ENCODE measurements around the gene NREP. TPM values are rescaled to one million over a fixed set of nuclear protein-coding genes. Genes with fewer than 3 reads are reported as not detected.

NREP gene
- total RNA-seq, 2 donors from 2014 or later, result 10.1 to 16.8 TPM

DNA sequence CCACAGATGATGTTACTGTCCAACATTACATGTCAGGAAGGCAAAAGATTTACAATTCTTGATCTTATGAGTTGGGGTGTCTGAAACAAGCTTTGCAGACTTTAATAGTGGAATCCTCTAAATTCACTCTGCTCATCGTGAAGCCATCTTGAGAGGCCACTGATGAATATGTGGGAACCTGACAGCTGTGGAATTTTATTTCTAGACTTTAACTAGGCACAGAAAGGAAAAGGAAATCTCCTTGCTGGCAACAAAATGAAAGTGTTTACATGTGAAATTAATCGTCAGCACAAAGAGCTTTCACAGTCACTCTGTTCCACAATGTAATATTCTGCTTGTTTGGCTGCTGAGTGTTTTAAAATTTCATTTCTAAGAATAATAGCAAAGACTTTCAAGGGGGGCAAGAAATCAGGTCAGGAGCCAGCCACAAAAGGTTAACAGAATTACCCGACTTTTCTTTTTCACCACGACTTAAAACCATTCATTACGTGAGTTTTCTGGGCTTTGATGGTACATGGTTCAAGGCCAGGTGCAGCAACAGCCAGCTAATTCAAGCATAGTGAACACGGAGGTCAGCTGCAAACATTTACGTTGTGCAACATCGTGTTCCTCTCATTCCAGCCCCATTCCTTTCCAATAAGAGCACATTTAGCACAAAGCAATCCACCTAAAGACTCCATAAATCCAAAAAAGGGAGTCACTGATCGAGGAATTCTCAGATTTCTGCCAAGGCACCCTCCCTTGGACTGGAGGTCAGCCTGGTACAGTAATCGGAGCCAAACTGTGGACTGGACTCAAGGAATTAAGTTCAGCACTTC, 14.6 kb downstream of the NREP start:
- DNase-seq (no peak), ATAC-seq (replicated peaks in 1 of 2) (no peak)
- Mint-ChIP-seq H3K9me3 (no peaks in the 10 kb centered on the region), H3K27ac (no peak overlapping the region), H3K4me3 (peak overlapping the region; percentile 32 to 59), H3K27me3 (ENCODE audit: low read depth) (no peaks in the 10 kb centered on the region), H3K4me1 (ENCODE audit: low read depth) (peaks cover 45% of the 10 kb centered on the region), H3K36me3 (ENCODE audit: insufficient read depth in 2 of 2) (no peaks in the 10 kb centered on the region)

GRCh38 chr5:111741278-111741677, 15.7 kb downstream of the NREP start:
- no peaks in the 10 kb centered on the region for H3K9me3 Mint-ChIP-seq
- H3K27ac Mint-ChIP-seq, result no peak overlapping the region
- no peaks in the 10 kb centered on the region for H3K36me3 Mint-ChIP-seq (ENCODE audit: insufficient read depth in 2 of 2)
- H3K4me1 Mint-ChIP-seq (ENCODE audit: low read depth), result peaks cover 45% of the 10 kb centered on the region
- peak overlapping the region; percentile 20 to 49 for H3K4me3 Mint-ChIP-seq
- H3K27me3 Mint-ChIP-seq (ENCODE audit: low read depth), result no peaks in the 10 kb centered on the region
- DNase-seq (no peak), ATAC-seq (replicated peaks in 1 of 2) (peak; percentile 54 to 89)

GRCh38 chr5:111739416-111739815, 17.6 kb downstream of the NREP start:
- Mint-ChIP-seq H3K4me3 (no peak overlapping the region), H3K36me3 (ENCODE audit: insufficient read depth in 2 of 2) (no peaks in the 10 kb centered on the region), H3K9me3 (no peaks in the 10 kb centered on the region), H3K27ac (no peak overlapping the region), H3K4me1 (ENCODE audit: low read depth) (peaks cover 51% of the 10 kb centered on the region), H3K27me3 (ENCODE audit: low read depth) (no peaks in the 10 kb centered on the region)
- no peak for DNase-seq
- ATAC-seq (replicated peaks in 1 of 2), result no peak

- Mint-ChIP-seq H3K36me3 (ENCODE audit: insufficient read depth in 2 of 2) (no peaks in the 10 kb centered on the region), H3K4me1 (ENCODE audit: low read depth) (peaks cover 53% of the 10 kb centered on the region), H3K27ac (no peak overlapping the region), H3K4me3 (no peak overlapping the region), H3K9me3 (no peaks in the 10 kb centered on the region), H3K27me3 (ENCODE audit: low read depth) (no peaks in the 10 kb centered on the region)
- ATAC-seq (replicated peaks in 1 of 2) (no peak), DNase-seq (no peak)
Observed at GRCh38 chr5:111738118-111738517, 18.9 kb downstream of the NREP start.

GRCh38 chr5:111737716-111738115, 19.3 kb downstream of the NREP start:
- peaks cover 50% of the 10 kb centered on the region for H3K4me1 Mint-ChIP-seq (ENCODE audit: low read depth)
- no peaks in the 10 kb centered on the region for H3K27me3 Mint-ChIP-seq (ENCODE audit: low read depth)

DNA sequence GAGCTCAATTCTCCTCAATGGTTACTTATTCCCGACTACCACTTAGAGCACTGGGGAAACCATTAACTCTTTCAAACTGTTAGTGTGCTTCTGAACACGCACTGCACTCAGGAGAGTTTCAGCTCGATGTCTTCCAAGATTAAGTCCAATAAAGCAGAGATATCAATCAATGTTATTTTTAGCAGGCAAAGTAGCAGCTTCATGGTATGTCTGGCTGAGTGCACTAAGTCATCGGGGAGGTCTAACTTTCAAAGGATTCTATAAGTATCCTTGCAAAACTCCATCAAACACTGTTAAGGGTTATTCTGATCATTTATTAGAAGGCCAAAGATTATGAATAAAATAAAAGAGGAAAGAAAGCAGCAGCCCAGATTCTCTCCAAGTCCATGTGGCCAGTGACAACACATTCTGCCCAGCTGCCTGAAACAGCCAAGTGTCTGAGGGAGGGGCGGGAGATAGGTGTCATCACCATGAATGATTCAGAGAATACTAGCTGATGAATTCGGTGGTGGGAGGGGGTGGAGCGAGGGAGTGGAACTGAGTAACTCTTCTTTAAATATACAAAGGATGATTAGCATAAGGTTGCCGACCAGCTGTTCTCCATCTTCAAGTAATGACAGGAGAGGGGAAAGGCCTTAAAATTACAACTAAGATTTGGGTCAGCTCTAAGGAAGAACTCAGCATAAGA, 21.3 kb downstream of the NREP start:
- no peak overlapping the region for H3K4me3 Mint-ChIP-seq
- H3K27ac Mint-ChIP-seq, result no peak overlapping the region
- H3K36me3 Mint-ChIP-seq (ENCODE audit: insufficient read depth in 2 of 2), result peaks cover 0 to 4% of the 10 kb centered on the region in 2 donors
- H3K4me1 Mint-ChIP-seq (ENCODE audit: low read depth), result peaks cover 41% of the 10 kb centered on the region
- H3K9me3 Mint-ChIP-seq, result no peaks in the 10 kb centered on the region
- H3K27me3 Mint-ChIP-seq (ENCODE audit: low read depth), result no peaks in the 10 kb centered on the region
- DNase-seq, result peak; percentile 31 to 65
- peak; percentile 80 to 85 for ATAC-seq (replicated peaks in 1 of 2)

More at GRCh38 chr5:111737716-111738115, 19.3 kb downstream of the NREP start:
- no peak overlapping the region for H3K27ac Mint-ChIP-seq
- peaks cover 0 to 2% of the 10 kb centered on the region in 2 donors for H3K36me3 Mint-ChIP-seq (ENCODE audit: insufficient read depth in 2 of 2)
- ATAC-seq (replicated peaks in 1 of 2), result no peak
- no peak for DNase-seq
- H3K4me3 Mint-ChIP-seq, result no peak overlapping the region
- no peaks in the 10 kb centered on the region for H3K9me3 Mint-ChIP-seq

- no peak for ATAC-seq (replicated peaks in 1 of 2)
Observed at GRCh38 chr5:111734597-111734996, 22.4 kb downstream of the NREP start.

DNA sequence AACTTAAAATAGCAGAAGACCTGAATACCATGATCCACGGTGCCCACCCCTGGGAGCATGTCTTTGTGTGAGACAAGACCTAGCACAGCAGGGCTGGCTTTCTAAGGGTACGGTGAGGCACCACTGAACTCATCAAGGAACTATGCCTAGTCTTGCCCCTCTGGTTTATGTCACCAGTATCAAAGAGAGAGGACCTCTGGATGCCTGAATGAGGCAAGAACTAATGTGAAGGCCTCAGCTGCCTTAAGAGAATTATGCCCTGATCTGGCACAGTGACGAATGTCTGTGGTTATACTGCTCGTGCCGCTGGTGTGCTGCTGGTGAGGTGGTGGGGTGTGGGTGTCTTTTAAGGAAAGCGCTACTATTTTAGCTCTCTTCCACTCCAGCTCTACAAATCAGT, 23.0 kb downstream of the NREP start:
- H3K4me1 Mint-ChIP-seq (ENCODE audit: low read depth), result peaks cover 45% of the 10 kb centered on the region
- DNase-seq (peak; percentile 10 to 45), ATAC-seq (replicated peaks in 1 of 2) (peak; percentile 72 to 85)
- no peaks in the 10 kb centered on the region for H3K9me3 Mint-ChIP-seq
- no peak overlapping the region for H3K4me3 Mint-ChIP-seq
- peaks cover 0 to 6% of the 10 kb centered on the region in 2 donors for H3K36me3 Mint-ChIP-seq (ENCODE audit: insufficient read depth in 2 of 2)
- no peak overlapping the region for H3K27ac Mint-ChIP-seq
- no peaks in the 10 kb centered on the region for H3K27me3 Mint-ChIP-seq (ENCODE audit: low read depth)

More at GRCh38 chr5:111734597-111734996, 22.4 kb downstream of the NREP start:
- no peak for DNase-seq
- Mint-ChIP-seq H3K27ac (no peak overlapping the region), H3K27me3 (ENCODE audit: low read depth) (no peaks in the 10 kb centered on the region), H3K4me3 (no peak overlapping the region), H3K9me3 (no peaks in the 10 kb centered on the region), H3K4me1 (ENCODE audit: low read depth) (peaks cover 48% of the 10 kb centered on the region), H3K36me3 (ENCODE audit: insufficient read depth in 2 of 2) (peaks cover 0 to 6% of the 10 kb centered on the region in 2 donors)

GRCh38 chr5:111733571-111733970, 23.4 kb downstream of the NREP start:
- H3K27me3 Mint-ChIP-seq (ENCODE audit: low read depth), result no peaks in the 10 kb centered on the region
- peaks cover 0 to 6% of the 10 kb centered on the region in 2 donors for H3K36me3 Mint-ChIP-seq (ENCODE audit: insufficient read depth in 2 of 2)
- H3K27ac Mint-ChIP-seq, result no peak overlapping the region
- ATAC-seq (replicated peaks in 1 of 2) (no peak), DNase-seq (no peak)
- H3K9me3 Mint-ChIP-seq, result no peaks in the 10 kb centered on the region
- no peak overlapping the region for H3K4me3 Mint-ChIP-seq
- H3K4me1 Mint-ChIP-seq (ENCODE audit: low read depth), result peaks cover 41% of the 10 kb centered on the region

- no peak for ATAC-seq (replicated peaks in 1 of 2)
- no peak for DNase-seq
- Mint-ChIP-seq H3K4me3 (no peak overlapping the region), H3K27me3 (ENCODE audit: low read depth) (no peaks in the 10 kb centered on the region), H3K4me1 (ENCODE audit: low read depth) (peaks cover 36% of the 10 kb centered on the region), H3K27ac (no peak overlapping the region), H3K36me3 (ENCODE audit: insufficient read depth in 2 of 2) (peaks cover 0 to 6% of the 10 kb centered on the region in 2 donors), H3K9me3 (no peaks in the 10 kb centered on the region)
Observed at GRCh38 chr5:111731638-111732037, 25.4 kb downstream of the NREP start.

- Mint-ChIP-seq H3K4me1 (ENCODE audit: low read depth) (peaks cover 31% of the 10 kb centered on the region), H3K9me3 (no peaks in the 10 kb centered on the region), H3K27me3 (ENCODE audit: low read depth) (no peaks in the 10 kb centered on the region), H3K36me3 (ENCODE audit: insufficient read depth in 2 of 2) (peaks cover 0 to 6% of the 10 kb centered on the region in 2 donors), H3K4me3 (no peak overlapping the region), H3K27ac (no peak overlapping the region)
- DNase-seq (no peak), ATAC-seq (replicated peaks in 1 of 2) (peak in 1 of 2 donors; percentile 32)
Observed at GRCh38 chr5:111730659-111731382, 26.2 kb downstream of the NREP start.

DNA sequence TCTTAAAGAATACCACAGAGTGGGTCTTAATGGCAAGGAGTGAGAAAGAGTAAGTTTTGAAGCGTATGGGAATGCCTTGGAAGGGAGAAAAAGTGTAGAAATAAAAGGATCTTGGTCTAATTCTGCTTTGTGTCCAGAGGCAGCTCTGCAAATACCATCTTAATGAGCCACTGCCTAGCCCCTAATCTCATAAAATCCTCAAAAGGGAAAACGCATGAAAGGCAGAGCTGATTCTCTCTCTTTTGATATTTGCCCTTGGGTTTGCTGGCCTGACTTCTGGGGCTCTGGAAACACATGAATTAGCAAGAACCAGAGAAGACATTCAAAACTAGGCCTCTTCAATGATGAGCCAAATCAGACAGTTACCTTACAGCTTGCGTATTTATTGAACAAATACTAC, 28.1 kb downstream of the NREP start:
- ATAC-seq (replicated peaks in 1 of 2) (no peak), DNase-seq (no peak)
- Mint-ChIP-seq H3K27me3 (ENCODE audit: low read depth) (no peaks in the 10 kb centered on the region), H3K4me3 (no peak overlapping the region), H3K9me3 (no peaks in the 10 kb centered on the region), H3K4me1 (ENCODE audit: low read depth) (peaks cover 18% of the 10 kb centered on the region), H3K27ac (no peak overlapping the region), H3K36me3 (ENCODE audit: insufficient read depth in 2 of 2) (peaks cover 0 to 6% of the 10 kb centered on the region in 2 donors)

DNA sequence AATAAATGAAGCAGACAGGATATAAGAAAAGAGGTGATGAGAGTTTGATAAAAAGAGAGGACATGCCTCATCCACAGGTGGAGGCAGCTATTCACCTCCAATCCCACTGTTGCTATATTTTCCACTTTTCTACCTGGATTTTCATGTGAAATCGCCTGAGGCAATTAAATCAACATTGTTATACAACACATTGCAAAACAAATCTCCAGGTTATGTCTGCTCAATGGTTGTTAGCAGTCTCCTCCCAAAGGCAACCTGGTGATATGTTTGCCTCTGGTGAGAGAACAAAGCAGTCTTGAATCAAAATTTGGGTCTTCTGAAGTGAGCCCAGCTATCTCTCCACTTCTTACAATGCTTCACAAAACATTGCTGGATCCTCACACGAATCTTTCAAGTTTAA, 30.0 kb downstream of the NREP start:
- H3K4me1 Mint-ChIP-seq (ENCODE audit: low read depth), result peaks cover 18% of the 10 kb centered on the region
- no peaks in the 10 kb centered on the region for H3K9me3 Mint-ChIP-seq
- DNase-seq, result no peak
- peaks cover 0 to 2% of the 10 kb centered on the region in 2 donors for H3K36me3 Mint-ChIP-seq (ENCODE audit: insufficient read depth in 2 of 2)
- H3K27me3 Mint-ChIP-seq (ENCODE audit: low read depth), result no peaks in the 10 kb centered on the region
- no peak for ATAC-seq (replicated peaks in 1 of 2)
- no peak overlapping the region for H3K4me3 Mint-ChIP-seq
- no peak overlapping the region for H3K27ac Mint-ChIP-seq

Measured in activated T-cell treated with anti-CD3 and anti-CD28 coated beads, Interleukin-2, amount 50 U/mL, for 72 hours (primary cell).